ENCODE measurements around the gene MOB4.

Gene MOB4

DNA sequence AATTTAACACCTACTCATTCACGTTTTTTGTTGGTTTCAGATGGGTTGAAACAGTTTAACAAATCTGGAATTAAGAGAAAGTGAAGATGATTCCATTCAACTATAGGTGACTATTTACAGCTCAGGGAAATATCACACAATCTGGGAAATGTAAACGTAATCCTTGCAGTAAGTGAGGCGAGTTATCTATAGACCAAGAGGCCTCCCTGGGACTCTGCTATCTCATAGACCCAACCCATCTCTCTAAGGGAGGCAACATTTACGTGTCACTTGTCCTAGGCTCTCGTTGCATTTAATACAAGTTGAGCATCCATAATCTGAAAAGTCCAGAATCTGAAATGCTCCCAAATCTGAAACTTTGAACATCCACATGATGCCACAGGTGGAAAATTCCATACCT is 2.0 kb upstream of the MOB4 start:
- H3K4me3 ChIP-seq (ENCODE audit: control insufficient read depth, low read depth, low read length) = no peak overlapping the region
- TF ChIP-seq, protein P1, sequence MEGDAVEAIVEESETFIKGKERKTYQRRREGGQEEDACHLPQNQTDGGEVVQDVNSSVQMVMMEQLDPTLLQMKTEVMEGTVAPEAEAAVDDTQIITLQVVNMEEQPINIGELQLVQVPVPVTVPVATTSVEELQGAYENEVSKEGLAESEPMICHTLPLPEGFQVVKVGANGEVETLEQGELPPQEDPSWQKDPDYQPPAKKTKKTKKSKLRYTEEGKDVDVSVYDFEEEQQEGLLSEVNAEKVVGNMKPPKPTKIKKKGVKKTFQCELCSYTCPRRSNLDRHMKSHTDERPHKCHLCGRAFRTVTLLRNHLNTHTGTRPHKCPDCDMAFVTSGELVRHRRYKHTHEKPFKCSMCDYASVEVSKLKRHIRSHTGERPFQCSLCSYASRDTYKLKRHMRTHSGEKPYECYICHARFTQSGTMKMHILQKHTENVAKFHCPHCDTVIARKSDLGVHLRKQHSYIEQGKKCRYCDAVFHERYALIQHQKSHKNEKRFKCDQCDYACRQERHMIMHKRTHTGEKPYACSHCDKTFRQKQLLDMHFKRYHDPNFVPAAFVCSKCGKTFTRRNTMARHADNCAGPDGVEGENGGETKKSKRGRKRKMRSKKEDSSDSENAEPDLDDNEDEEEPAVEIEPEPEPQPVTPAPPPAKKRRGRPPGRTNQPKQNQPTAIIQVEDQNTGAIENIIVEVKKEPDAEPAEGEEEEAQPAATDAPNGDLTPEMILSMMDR (IDR thresholded peaks at IDR 0.05; ENCODE audit: control insufficient read depth, insufficient read depth, low read depth, low read length, missing control alignments) = no peak
- no peak for DNase-seq (ENCODE audit: low read depth)

DNA sequence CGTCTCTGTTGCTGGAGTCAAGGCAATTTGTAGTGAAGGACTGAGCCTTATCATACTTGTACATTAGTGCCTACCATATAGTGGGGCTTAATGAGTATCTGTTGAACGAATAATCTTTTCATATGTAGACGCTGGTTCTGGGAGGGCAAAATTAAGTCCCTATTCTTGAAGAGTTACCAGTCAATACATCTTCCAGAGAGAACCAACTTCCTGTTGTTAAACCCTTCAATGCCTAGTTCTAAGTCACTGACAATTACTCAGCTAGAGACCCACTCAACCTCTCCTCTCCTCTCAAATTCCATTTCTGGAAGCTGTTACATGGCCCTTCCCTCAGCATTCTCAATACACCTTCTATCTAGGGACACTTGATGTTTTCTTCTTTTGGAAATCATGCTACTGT is 1.1 kb upstream of the MOB4 start:
- no peak overlapping the region; the same call in 1 of the 2 replicates for H3K4me3 ChIP-seq (ENCODE audit: control insufficient read depth, low read depth, low read length)
- TF ChIP-seq, protein P1 (IDR thresholded peaks at IDR 0.05; ENCODE audit: control insufficient read depth, insufficient read depth, low read depth, low read length, missing control alignments) = no peak
- no peak for DNase-seq (ENCODE audit: low read depth)

DNA sequence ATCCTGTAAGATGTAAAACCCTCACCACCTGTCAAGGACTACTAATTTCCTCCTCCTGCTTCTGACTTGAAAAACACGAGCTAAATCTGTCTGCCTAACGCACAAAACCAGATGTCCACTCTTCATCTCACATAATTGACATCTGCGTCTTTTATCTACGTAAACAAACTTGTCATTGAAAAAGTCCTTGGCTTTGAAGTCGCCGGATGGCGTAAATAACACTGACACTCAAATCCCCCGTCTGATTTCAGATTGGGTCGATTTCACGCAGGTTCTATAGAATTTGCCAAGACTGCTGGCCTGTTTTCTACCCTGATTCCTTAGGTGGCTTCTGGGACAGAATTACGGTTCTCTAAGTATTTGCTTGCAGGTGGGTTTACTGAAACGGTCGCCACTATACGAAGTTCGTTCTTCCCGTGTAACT is 539 bp upstream of the MOB4 start:
- TF ChIP-seq, protein P1 (IDR thresholded peaks at IDR 0.05; ENCODE audit: control insufficient read depth, insufficient read depth, low read depth, low read length, missing control alignments) = no peak
- peak overlapping the region; percentile 91 for H3K4me3 ChIP-seq (ENCODE audit: control insufficient read depth, low read depth, low read length)
- no peak for DNase-seq (ENCODE audit: low read depth)

DNA sequence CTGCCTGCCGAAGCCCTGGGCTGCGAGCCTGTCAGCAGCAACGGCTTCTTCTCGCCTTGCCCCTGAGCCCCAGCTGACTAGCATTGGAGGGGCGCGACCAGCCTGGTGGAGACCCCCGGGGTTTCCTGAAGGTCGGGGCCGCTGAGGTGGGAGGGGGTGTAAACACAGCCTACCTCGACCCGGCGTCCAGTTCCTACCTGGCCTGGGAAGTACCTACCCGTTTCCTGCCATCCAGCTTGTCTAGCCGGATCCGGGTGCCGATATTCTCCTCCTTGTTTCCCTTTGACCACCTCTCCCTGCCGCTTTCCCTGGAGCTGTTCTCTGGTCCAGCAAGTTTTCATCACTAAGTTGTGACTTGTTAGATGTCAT is 511 bp downstream of the MOB4 start:
- peak overlapping the region; percentile 91 for H3K4me3 ChIP-seq (ENCODE audit: control insufficient read depth, low read depth, low read length)
- no peak for DNase-seq (ENCODE audit: low read depth)

DNA sequence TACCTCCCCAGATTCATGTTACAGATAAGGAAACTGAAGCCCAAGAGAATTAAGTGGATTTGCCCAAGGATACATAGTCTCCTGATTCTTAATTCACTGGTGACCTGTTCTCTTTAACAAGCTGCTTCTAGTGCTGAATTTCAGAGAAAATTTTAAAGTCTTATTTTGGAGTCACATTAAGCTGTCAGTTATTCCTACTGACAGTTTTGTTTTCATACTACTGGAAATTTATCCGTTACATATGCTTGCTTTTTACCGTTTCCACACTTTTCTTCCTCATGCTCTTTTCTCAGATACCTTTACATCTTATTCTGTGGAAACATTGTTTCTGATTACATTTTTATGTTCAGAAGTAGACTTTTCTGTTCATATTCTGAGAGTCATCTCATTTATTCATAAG is 1.3 kb downstream of the MOB4 start:
- TF ChIP-seq, protein P1 (IDR thresholded peaks at IDR 0.05; ENCODE audit: control insufficient read depth, insufficient read depth, low read depth, low read length, missing control alignments) = no peak
- peak overlapping the region; percentile 91 for H3K4me3 ChIP-seq (ENCODE audit: control insufficient read depth, low read depth, low read length)
- no peak for DNase-seq (ENCODE audit: low read depth)

More for the DNA sequence above, 511 bp downstream of the MOB4 start:
- TF ChIP-seq, protein P1 (IDR thresholded peaks at IDR 0.05; ENCODE audit: control insufficient read depth, insufficient read depth, low read depth, low read length, missing control alignments) = no peak

DNA sequence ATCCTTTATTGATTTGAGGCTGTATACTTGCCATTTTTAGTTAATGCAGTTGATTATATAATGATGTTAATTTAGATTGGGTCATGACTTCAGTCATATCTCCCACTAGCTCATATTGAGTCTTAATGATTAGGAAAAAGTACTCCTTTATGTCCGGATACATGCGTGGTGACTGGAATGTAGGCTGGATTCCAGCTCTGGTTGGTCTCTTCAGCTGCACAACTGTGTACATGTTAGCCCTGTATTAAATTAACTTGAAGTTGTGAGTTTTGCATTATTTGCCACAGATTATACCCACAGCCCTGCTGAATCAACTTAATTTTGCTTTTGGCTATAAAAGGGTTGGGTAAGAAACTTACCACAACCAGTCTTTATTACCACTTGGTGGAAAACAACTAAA is 22.5 kb downstream of the MOB4 start:
- TF ChIP-seq, protein P1 (IDR thresholded peaks at IDR 0.05; ENCODE audit: control insufficient read depth, insufficient read depth, low read depth, low read length, missing control alignments) = no peak
- no peak for DNase-seq (ENCODE audit: low read depth)
- no peak overlapping the region for H3K4me3 ChIP-seq (ENCODE audit: control insufficient read depth, low read depth, low read length)

DNA sequence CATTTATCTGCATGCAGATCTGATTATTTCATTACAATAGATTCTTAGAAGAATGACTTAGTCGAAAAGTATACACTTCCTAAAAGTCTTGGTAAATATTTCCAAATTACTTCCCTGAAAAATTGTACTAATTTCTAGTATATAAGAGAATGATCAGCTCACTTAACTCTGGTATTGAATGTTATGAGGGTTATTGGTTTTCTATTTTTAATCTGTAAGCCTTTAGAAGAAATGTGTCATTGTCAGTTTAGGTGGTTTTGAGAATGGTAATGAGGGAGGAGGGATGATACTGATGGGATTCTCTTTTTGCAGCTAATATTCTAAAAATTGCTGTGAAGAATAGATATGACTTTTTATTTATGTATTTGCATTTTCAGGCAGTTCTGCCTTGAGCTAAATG is 23.9 kb downstream of the MOB4 start:
- TF ChIP-seq, protein P1 (IDR thresholded peaks at IDR 0.05; ENCODE audit: control insufficient read depth, insufficient read depth, low read depth, low read length, missing control alignments) = no peak
- DNase-seq (ENCODE audit: low read depth) = no peak
- no peak overlapping the region for H3K4me3 ChIP-seq (ENCODE audit: control insufficient read depth, low read depth, low read length)
